Urinary bladder (tissue), 4 donors: ENCODE measurements around the gene RAP1GAP2. TPM values are rescaled to one million over a fixed set of nuclear protein-coding genes. Genes with fewer than 3 reads are reported as not detected.

Source experiments
- DNase-seq: peaks from one replicate; pipeline ENCODE4 v3.0.0-alpha.2; 2015; ENCODE audit errors: extremely low spot score
- H3K27ac ChIP-seq: one replicate; pipeline ENCODE4 v1.5.1; 2013; ENCODE audit warnings: low read depth, mild to moderate bottlenecking, moderate library complexity
- H3K36me3 ChIP-seq: one replicate; pipeline ENCODE4 v1.6.1; 2013; ENCODE audit warnings: mild to moderate bottlenecking, moderate library complexity; ENCODE audit not compliant: insufficient read depth
- H3K4me1 ChIP-seq: one replicate; pipeline ENCODE4 v1.6.1; 2013; ENCODE audit warnings: mild to moderate bottlenecking, moderate library complexity; ENCODE audit not compliant: insufficient read depth
- H3K4me3 ChIP-seq: one replicate; pipeline ENCODE4 v1.5.1; 2013; ENCODE audit warnings: low read depth, low read length
- WGBS: extraction: QIAGEN DNeasy Blood & Tissue Kit; methylation state at CpG from one replicate; pipeline ENCODE4 v1.1.7; 2013; 5-methylcytosine and 5-hydroxymethylcytosine counted together
- polyA plus RNA-seq: library from polyadenylated mRNA; stranded (reverse); fragments of 200-250 nt; gene quantifications from one replicate; pipeline ENCODE4 v1.2.3, GENCODE V29; 2013
- total RNA-seq: library from RNA; depleted of rRNA; stranded (reverse); fragments of >200 nt; gene quantifications from one replicate; pipeline ENCODE4 v1.2.3, GENCODE V29; 2014
- donor health status: healthy with polysubstance abuse.
- donor health status: healthy.

The RAP1GAP2 gene
- total and polyA plus RNA-seq, 2 donors = 3.7 to 3.9 TPM

DNA sequence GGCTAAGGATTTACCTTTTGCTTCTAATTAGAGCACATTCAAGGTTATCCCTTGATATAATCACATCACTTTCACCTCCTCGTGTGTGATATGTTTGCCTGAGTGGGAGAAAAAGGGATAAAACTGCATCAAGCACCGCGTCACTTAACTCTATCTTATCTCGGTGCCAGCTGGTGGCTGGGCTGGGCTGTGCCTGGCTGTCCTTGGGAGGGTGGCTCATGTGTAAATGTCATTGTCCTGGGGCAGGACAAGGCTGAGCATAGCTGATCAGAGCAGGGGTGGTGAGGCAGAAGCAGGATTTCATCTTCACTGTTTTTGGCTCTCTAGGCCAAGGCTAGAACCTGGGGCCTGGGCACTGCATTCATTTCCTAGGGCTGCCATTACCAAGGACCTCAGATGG lies 105.3 kb downstream of the RAP1GAP2 start:
- no peaks in the 10 kb centered on the region for H3K36me3 ChIP-seq
- no peak for DNase-seq
- 77% methylated on average over 4 of the region's 4 CpGs for WGBS

DNA sequence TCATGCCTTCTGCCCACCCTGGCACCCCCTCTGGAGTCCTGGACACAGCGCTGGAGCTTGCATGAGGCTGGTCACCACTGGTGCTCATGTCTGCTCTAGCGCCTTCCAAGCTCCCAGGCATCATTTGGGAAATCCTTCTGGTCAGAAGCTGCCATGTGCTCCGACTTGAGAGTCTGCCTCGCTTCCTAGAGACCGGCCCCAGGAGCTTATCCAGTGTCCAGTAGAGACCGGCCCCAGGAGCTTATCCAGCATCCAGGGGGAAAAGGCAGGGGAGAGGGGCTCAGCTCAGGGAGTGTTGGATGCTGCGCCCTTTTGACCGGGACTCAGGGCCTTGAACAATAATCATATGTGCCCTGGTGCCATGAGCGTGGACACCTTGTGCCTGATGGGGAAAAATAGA lies 106.3 kb downstream of the RAP1GAP2 start:
- Histone ChIP-seq H3K4me1 (no peaks in the 10 kb centered on the region), H3K36me3 (no peaks in the 10 kb centered on the region), H3K27ac (no peak overlapping the region), H3K4me3 (no peak overlapping the region)
- WGBS = 90% methylated on average over 9 of the region's 9 CpGs
- DNase-seq = no peak

More for the DNA sequence above, 105.3 kb downstream of the RAP1GAP2 start:
- no peak overlapping the region for H3K27ac ChIP-seq
- H3K4me1 ChIP-seq = no peaks in the 10 kb centered on the region
- no peak overlapping the region for H3K4me3 ChIP-seq

DNA sequence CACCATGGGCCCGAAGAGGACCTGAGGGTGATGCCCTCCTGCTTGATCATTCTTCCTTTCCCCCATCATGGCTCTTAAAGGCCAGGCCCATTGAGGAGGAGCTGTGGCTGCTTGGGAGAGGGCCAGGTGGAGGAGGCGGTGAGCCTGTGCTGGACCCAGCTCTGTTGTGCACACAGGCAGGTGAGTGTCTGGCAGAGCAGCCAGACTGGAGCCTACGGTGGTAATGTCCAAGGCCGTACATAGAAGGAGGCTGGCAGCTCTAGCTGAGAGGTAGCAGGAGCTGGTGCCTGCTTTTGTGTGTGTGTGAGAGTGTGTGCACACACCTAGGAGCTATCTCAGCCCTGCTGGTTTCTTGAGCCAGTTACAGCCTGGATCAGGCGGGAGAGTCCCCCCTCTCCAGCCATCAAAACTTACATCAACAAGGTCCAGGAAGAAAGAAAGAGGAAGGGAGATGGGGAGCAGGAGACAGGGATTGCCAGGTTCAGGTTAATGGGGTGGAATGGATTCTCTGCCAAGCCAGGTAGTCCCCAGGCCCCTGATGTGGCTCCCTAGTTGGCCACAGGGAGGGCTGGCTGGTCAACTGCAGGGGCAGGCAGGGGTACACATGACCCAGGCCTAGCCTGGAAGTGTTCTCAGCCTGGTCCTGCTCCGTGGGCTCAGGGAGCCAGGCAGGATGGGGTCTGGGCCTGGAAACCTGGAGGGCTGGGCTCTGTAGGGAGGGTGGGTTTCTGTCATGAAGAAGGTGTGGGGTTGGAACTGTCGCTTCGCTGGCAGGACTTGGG lies 107.1 kb downstream of the RAP1GAP2 start:
- no peak for DNase-seq
- Histone ChIP-seq H3K4me3 (no peak overlapping the region), H3K27ac (no peak overlapping the region), H3K4me1 (no peaks in the 10 kb centered on the region), H3K36me3 (no peaks in the 10 kb centered on the region)
- 78% methylated on average over 8 of the region's 8 CpGs for WGBS

DNA sequence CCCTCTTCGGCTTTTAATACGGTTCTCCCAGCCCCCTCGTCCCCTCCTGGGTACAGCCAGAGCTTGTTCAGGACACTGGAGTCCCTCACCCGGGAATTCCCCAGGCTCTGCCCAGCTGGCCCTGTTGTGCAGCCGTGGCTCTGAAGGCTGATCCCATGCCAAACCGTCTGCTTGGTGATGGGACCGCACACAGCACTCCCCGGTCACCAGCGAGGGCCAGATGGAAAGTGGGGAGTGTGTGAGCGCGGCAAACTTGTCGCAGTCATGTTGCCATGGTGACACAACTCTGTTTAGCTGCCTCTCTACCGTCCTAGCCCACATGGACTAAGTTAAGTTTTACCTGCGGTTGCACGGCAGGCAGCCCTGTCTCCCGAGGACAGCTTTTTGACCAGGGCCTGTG lies 107.9 kb downstream of the RAP1GAP2 start:
- no peak for DNase-seq
- Histone ChIP-seq H3K27ac (no peak overlapping the region), H3K4me1 (no peaks in the 10 kb centered on the region), H3K36me3 (no peaks in the 10 kb centered on the region), H3K4me3 (no peak overlapping the region)
- 26% methylated on average over 16 of the region's 16 CpGs for WGBS

DNA sequence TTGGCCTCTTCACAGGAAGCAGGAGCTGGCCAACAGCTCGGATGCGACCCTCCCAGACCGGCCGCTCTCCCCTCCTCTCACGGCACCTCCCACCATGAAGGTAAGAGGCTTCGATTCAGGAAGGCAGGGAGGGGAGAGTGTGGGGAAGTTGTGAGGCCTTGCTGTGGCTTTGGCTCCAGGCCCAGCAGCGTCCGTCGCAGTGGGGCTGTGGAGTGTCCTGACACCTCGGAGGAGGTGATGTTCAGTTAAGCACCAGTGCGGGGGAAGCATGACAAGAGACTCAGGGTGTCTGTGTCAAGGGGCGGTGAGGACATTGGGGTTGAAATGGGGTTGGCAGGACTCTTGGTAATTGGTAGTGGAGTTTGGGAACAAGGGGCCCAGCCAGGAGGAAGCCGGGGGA lies 109.0 kb downstream of the RAP1GAP2 start:
- no peaks in the 10 kb centered on the region for H3K36me3 ChIP-seq
- H3K27ac ChIP-seq = no peak overlapping the region
- no peaks in the 10 kb centered on the region for H3K4me1 ChIP-seq
- WGBS = 59% methylated on average over 13 of the region's 13 CpGs
- H3K4me3 ChIP-seq = no peak overlapping the region
- no peak for DNase-seq

DNA sequence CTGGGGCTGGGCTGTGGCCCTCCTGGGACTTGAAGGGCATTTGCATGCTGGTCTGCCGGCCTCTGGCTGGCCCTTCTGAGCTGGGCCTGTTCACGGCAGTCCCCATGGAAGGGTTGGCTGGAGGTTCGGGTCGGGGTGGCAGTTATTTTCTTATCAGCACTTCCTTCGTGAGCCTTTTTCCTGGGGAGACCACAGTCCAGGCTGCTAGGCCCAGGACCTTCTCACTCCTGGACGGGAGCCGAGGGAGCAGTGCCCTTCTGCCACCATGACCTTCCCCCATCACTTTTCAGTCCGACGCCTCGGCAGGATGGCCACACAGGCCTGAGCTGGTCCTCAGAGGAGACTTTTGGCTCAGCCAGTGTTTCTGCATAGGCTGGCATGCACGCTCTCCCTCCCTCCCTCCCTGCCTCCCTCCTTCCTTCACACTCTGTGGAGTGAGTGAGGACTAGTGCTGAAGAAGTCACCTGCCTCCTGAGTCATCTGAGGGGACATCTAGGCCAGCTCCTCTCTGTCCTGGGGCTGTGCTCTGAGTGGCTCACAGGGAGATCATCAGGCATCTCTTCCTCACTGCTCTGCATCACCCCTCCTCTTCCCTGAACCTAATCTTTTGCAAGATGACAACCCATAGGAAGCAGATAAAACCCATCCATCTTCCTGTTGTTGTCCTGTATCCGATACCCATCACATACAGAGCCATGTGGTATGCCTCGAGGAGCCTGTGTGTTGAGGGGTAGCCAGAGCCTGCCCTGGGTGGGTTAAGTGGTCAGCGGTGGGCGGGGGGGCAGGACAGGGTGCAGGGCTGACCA lies 109.7 kb downstream of the RAP1GAP2 start:
- Histone ChIP-seq H3K27ac (no peak overlapping the region), H3K4me1 (no peaks in the 10 kb centered on the region), H3K36me3 (no peaks in the 10 kb centered on the region), H3K4me3 (no peak overlapping the region)
- no peak for DNase-seq
- WGBS = 79% methylated on average over 15 of the region's 15 CpGs

DNA sequence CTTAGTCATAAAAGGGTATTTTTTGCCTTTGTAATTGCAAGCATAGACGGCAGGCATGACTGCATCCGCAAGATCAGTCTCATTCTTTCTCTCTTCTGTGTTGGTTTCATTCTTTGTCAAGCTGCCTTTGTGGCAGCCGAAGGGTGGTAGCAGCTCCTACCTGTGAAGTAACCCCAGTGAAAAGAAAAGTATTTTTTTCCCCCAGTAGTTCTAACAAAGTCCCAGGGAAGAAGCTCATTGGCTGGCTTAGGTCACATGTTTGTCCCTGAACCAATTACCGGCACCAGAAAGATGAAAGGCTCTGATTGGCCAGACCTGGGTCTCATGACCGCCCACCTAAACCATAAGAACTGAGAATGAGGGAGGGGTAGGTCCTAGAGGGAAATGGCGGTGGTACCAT lies 110.7 kb downstream of the RAP1GAP2 start:
- H3K36me3 ChIP-seq = no peaks in the 10 kb centered on the region
- no peak overlapping the region for H3K4me3 ChIP-seq
- no peak for DNase-seq
- WGBS = 90% methylated on average over 6 of the region's 6 CpGs
- H3K4me1 ChIP-seq = no peaks in the 10 kb centered on the region
- H3K27ac ChIP-seq = no peak overlapping the region

DNA sequence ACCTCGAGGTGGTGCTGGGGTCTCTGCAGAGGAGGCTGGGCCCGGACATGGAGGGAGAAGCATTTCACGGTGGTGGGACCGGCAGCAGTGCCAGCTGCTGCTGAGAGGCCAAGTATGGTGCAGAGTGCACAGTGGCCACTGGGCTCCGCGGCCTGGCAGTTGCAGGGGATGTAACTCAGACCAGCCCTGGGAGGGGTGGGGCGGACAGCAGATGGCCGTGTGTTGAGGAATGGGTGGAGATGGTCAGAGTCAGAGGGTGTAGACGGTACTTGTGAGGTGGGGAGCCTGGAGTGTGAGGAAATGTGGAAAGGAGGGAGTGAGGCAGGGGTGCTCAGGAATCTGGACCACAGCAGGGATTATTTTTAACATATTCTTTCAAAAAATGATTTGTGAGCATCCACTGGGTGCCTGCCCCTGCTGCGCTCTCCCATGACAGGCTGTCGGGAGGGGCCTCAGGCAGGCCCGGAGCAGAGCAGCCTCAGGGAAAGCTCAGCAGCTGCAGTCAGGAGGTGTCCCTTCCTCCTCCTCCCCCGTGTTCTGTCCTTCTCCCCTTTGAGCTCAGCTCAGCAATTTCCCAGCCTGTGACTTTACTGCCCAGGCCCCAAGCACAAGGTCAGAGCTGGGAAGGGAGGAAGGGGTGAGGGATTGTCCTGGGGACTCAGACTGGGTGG lies 113.1 kb downstream of the RAP1GAP2 start:
- 67% methylated on average over 13 of the region's 13 CpGs for WGBS
- Histone ChIP-seq H3K4me1 (no peaks in the 10 kb centered on the region), H3K36me3 (no peaks in the 10 kb centered on the region), H3K4me3 (no peak overlapping the region), H3K27ac (no peak overlapping the region)
- no peak for DNase-seq

DNA sequence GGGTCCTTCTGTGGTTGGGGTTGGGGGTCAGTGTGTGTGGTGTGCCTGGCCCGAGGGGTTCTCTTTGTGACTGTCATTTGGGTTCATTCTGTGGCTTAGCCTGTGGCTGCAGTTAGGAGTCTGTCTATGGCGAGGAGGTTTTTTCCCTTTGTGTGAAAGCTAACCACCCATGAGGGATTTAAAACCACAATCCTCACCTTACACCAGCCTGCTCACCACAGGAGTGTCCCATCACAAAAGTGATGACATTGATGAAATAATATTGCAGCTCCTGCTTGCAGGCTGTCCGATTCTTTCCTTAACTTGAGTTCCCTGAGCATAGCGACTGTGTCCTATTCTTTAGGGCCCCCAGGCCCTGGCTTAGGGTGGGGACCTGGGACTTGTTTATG lies 113.6 kb downstream of the RAP1GAP2 start:
- Histone ChIP-seq H3K36me3 (no peaks in the 10 kb centered on the region), H3K4me3 (no peak overlapping the region), H3K4me1 (no peaks in the 10 kb centered on the region), H3K27ac (no peak overlapping the region)
- DNase-seq = no peak
- 87% methylated on average over 4 of the region's 4 CpGs for WGBS

DNA sequence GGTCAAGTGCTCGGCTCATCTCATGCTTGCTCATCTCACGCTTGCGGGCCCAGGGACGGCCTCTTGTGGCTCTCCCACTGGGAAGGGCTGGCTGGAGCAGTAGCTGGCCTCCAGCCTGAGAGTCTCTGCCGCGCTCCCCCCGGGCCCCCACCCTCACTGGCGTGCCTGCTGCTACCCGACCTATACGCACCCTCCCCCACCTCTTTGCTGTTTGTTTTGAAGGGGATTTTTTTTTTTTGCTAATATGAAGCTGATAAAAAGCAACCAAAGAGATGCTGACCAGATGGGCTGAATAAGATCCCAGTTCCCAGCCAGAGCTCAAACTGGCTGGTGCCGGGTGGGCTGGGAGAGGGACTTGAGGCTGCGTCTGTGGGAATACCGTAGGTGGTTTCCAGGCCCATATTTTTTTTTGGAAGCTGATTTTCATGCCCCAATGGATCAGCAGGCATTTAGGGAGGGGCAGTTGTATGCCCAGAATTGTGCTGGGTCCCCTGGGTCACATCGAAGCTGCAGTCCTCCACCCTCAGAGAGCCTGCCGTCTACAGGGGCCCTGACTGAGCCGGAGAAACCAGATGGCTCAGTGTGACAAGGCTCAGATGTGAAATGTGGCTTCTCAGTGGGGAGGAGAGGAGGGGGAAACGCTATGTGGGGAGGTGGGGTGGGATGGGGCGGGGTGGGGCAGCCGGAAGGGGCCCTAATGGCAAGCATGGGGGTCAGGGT lies 115.0 kb downstream of the RAP1GAP2 start:
- 40% methylated on average over 19 of the region's 19 CpGs for WGBS
- Histone ChIP-seq H3K27ac (no peak overlapping the region), H3K4me3 (no peak overlapping the region), H3K36me3 (no peaks in the 10 kb centered on the region), H3K4me1 (no peaks in the 10 kb centered on the region)
- no peak for DNase-seq

DNA sequence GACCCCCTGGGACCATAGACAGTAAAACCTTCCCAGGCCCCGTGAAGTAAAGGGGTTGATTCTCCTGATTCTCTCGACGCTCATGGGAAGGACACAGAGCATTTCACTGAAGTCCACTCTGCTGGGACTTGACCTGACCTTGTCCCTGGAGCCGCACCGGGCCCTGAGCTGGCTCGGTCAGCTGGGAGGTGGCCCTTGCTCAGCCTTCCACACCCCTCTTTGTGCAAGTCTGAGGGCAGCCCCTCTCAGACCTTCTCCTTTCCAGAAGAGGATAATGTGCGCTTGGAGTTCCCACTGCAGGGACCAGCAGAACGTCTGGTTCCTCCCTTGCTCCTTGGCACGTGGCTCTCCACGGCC lies 115.5 kb downstream of the RAP1GAP2 start:
- no peak for DNase-seq
- WGBS = 60% methylated on average over 10 of the region's 10 CpGs
- H3K36me3 ChIP-seq = no peaks in the 10 kb centered on the region
- no peaks in the 10 kb centered on the region for H3K4me1 ChIP-seq
- no peak overlapping the region for H3K4me3 ChIP-seq
- no peak overlapping the region for H3K27ac ChIP-seq

DNA sequence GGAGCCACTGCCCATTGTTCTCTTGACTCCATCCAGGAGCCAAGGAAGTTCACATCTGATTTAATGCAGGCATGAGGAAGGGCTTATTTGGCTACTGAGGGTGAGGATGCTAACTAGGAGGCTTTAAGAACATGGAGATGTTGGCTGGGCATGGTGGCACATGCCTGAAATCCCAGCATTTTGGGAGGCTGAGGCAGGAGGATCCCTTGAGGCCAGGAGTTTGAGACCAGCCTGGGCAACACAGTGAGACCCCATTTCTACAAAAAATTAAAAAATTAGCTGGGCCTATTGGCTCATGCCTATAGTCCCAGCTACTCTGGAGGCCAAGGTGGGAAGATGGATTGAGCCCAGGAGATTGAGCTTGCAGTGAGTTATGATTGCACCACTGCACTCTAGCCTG lies 116.5 kb downstream of the RAP1GAP2 start:
- Histone ChIP-seq H3K36me3 (no peaks in the 10 kb centered on the region), H3K27ac (no peak overlapping the region), H3K4me3 (no peak overlapping the region), H3K4me1 (no peaks in the 10 kb centered on the region)
- DNase-seq = no peak

DNA sequence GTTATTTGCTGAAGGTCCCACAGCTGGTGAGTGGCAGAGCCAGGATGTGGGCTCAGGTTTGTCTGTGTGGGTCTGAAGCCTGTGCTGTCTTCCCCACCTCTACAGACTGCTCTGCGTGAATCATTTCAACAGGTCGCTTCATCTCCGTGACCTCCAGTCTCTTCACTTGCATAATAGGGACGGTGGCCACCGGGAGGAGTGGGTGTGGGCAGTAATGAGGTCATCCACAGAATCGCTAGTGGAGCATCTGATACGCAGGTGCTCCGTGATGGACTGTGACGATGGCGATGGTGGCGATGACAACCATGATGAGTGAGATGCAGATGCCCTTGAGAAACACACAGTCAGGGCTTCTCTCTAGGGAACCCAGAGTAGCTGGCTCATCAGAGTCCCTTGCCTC lies 120.2 kb downstream of the RAP1GAP2 start:
- no peak overlapping the region for H3K27ac ChIP-seq
- DNase-seq = no peak
- no peaks in the 10 kb centered on the region for H3K36me3 ChIP-seq
- 94% methylated on average over 11 of the region's 11 CpGs for whole genome bisulfite sequencing
- H3K4me1 ChIP-seq = no peaks in the 10 kb centered on the region
- H3K4me3 ChIP-seq = no peak overlapping the region
